Left renal pelvis (tissue), 4 donors: Measurements from ENCODE around the gene FRYL. TPM values are rescaled to one million over a fixed set of nuclear protein-coding genes. Genes with fewer than 3 reads are reported as not detected.
"Not testable (repeated sequence)": the region's sequence is repeated elsewhere in the genome, so short reads cannot be mapped to it uniquely, and the experiment has no call there.

Source experiments
- DNase-seq, 4 donors: peaks; one replicate each; pipeline ENCODE4 v3.0.0-alpha.2; 2013; ENCODE audit warnings: low read depth in 4 of 4, low spot score in 3 of 4
- polyA plus RNA-seq, 4 donors: library from polyadenylated mRNA; unstranded; fragments of 120-200 nt; gene quantifications; one replicate each; pipeline ENCODE4 v1.2.1, GENCODE V29; 2013; ENCODE audit not compliant: insufficient read length in 4 of 4

FRYL gene
- 10 to 100 TPM; 47.9 to 60.7 (median 49.9) TPM for polyA plus RNA-seq

GRCh38 chr4:48779998-48780864 lies at the start of gene FRYL:
FRYL (minus strand) TSS chr4:48780279; CDS start chr4:48634410, 145,869 bp downstream.
- DNase-seq, result peak; percentile 98 to 99 (median 99)

- DNase-seq, result no peak
Observed at GRCh38 chr4:48827622-48828021, 47.5 kb upstream of the FRYL start.

GRCh38 chr4:48821431-48821830 lies 41.4 kb upstream of the FRYL start:
- DNase-seq, result not testable (repeated sequence)

- no peak for DNase-seq
Observed at GRCh38 chr4:48816971-48817370, 36.9 kb upstream of the FRYL start.

- not testable (repeated sequence) for DNase-seq
Observed at GRCh38 chr4:48816297-48816696, 36.2 kb upstream of the FRYL start.

- DNase-seq, result no peak
Observed at GRCh38 chr4:48815483-48815882, 35.4 kb upstream of the FRYL start.

GRCh38 chr4:48813964-48814363 lies 33.9 kb upstream of the FRYL start:
- DNase-seq, result peak in 1 of 4 donors; percentile 22

- no peak for DNase-seq
Observed at GRCh38 chr4:48812866-48813265, 32.8 kb upstream of the FRYL start.

GRCh38 chr4:48804584-48805301 lies 24.7 kb upstream of the FRYL start:
- DNase-seq, result no peak

GRCh38 chr4:48801016-48801715 lies 21.1 kb upstream of the FRYL start:
- no peak for DNase-seq

- DNase-seq, result not testable (repeated sequence)
Observed at GRCh38 chr4:48800155-48800554, 20.1 kb upstream of the FRYL start.

GRCh38 chr4:48799157-48799556 lies 19.1 kb upstream of the FRYL start:
- no peak for DNase-seq

GRCh38 chr4:48798117-48798516 lies 18.0 kb upstream of the FRYL start:
- DNase-seq, result no peak

- no peak for DNase-seq
Observed at GRCh38 chr4:48796927-48797679, 17.0 kb upstream of the FRYL start.

- DNase-seq, result no peak
Observed at GRCh38 chr4:48796191-48796926, 16.3 kb upstream of the FRYL start.

GRCh38 chr4:48795108-48795507 lies 15.0 kb upstream of the FRYL start:
- no peak for DNase-seq

GRCh38 chr4:48792348-48793006 lies 12.4 kb upstream of the FRYL start:
- DNase-seq, result no peak

- DNase-seq, result no peak
Observed at GRCh38 chr4:48791313-48791712, 11.2 kb upstream of the FRYL start.

- no peak for DNase-seq
Observed at GRCh38 chr4:48790561-48790960, 10.5 kb upstream of the FRYL start.
